SU-DHL-6 (cell line): ENCODE results near the gene NUDT4.

Source experiments
- H2AFZ ChIP-seq: fragments of 200-600 bp; sonication (generic); 2 replicates; pipeline ENCODE4 v1.6.1; 2014; ENCODE audit warnings: low read depth, mild to moderate bottlenecking, moderate library complexity, mixed read lengths, antibody characterized with exemption, low read length; ENCODE audit not compliant: severe bottlenecking
- H3F3A ChIP-seq: fragments of 200-600 bp; shearing (Covaris generic); 2 replicates; pipeline ENCODE4 v1.6.0; 2016; ENCODE audit warnings: antibody characterized with exemption, mild to moderate bottlenecking; ENCODE audit not compliant: insufficient read depth
- H3K27ac ChIP-seq: fragments of 200-600 bp; sonication (generic); 2 replicates; pipeline ENCODE4 v1.5.1; 2016; ENCODE audit warnings: low read depth, mild to moderate bottlenecking, low read length, moderate library complexity, mixed read lengths
- H3K27me3 ChIP-seq: fragments of 200-600 bp; sonication (generic), shearing (Covaris generic); 2 replicates; pipeline ENCODE4 v1.6.0; 2014; ENCODE audit warnings: mild to moderate bottlenecking, low read length
- H3K36me3 ChIP-seq: fragments of 200-600 bp; sonication (generic); 2 replicates; pipeline ENCODE4 v1.6.1; 2014; ENCODE audit warnings: mild to moderate bottlenecking, low read length, mixed read lengths
- H3K4me2 ChIP-seq: fragments of 300-600, 200-600 bp; shearing (Covaris generic), sonication (generic); 2 replicates; pipeline ENCODE4 v1.6.0; 2014; ENCODE audit warnings: low read length, low read depth, mild to moderate bottlenecking; ENCODE audit not compliant: poor library complexity, severe bottlenecking
- H3K4me3 ChIP-seq: fragments of 200-600 bp; sonication (generic); 2 replicates; pipeline ENCODE4 v1.5.1; 2014; ENCODE audit warnings: antibody characterized with exemption, low read length, mild to moderate bottlenecking, mixed read lengths; ENCODE audit not compliant: insufficient read depth, poor library complexity, severe bottlenecking
- H3K79me2 ChIP-seq: fragments of 200-600 bp; sonication (generic); 2 replicates; pipeline ENCODE4 v1.6.1; 2014; ENCODE audit warnings: mild to moderate bottlenecking, low read length, moderate library complexity; ENCODE audit not compliant: insufficient read depth
- H3K9ac ChIP-seq: fragments of 200-600 bp; sonication (generic); 2 replicates; pipeline ENCODE4 v1.7.0; 2014; ENCODE audit warnings: mild to moderate bottlenecking, low read length
- H3K9me2 ChIP-seq: fragments of 200-600 bp; sonication (generic); replicated peaks from 2 replicates; pipeline ENCODE4 v1.6.1; 2014; ENCODE audit warnings: low read length; ENCODE audit not compliant: insufficient read depth
- H3K9me3 ChIP-seq: fragments of 200-600 bp; sonication (generic); 2 replicates; pipeline ENCODE4 v1.6.1; 2014; ENCODE audit warnings: low read length, mixed read lengths; ENCODE audit not compliant: insufficient read depth
- H4K20me1 ChIP-seq: fragments of 200-600 bp; sonication (generic); 2 replicates; pipeline ENCODE4 v1.6.1; 2014; ENCODE audit warnings: low read depth, mild to moderate bottlenecking, antibody characterized with exemption, low read length, moderate library complexity, mixed read lengths
- EZH2phosphoT487 ChIP-seq: fragments of 200-600 bp; sonication (generic), shearing (Covaris generic); conservative IDR thresholded peaks from 2 replicates; pipeline ENCODE4 v1.6.1; 2018; ENCODE audit warnings: mild to moderate bottlenecking, antibody characterized with exemption, low read length, moderate library complexity, mixed read lengths
- TF ChIP-seq, protein P1 (sequence below): fragments of 200-600 bp; sonication (generic); IDR thresholded peaks from one replicate; pipeline ENCODE4 v1.5.1; 2017; ENCODE audit warnings: antibody characterized with exemption, mild to moderate bottlenecking, low read length, moderate library complexity; ENCODE audit not compliant: insufficient read depth, poor library complexity, severe bottlenecking

NUDT4 gene

GRCh38 chr12:93377252-93378195 lies at the start of gene NUDT4:
Gene NUDT4 (plus strand): TSS chr12:93377925. CDS start chr12:93378323, 398 bp downstream.
- Histone ChIP-seq H3K27ac (peak within 1 kb of the TSS; percentile 46), H2AFZ (peak within 1 kb of the TSS; percentile 87), H3K9me3 (no peaks in the 10 kb centered on the region), H3K4me3 (peak within 1 kb of the TSS; percentile 75), H4K20me1 (peaks cover 12% of the 10 kb centered on the region; the same call in 1 of the 2 replicates), H3F3A (no peaks in the 10 kb centered on the region), H3K9me2 (no peaks in the 10 kb centered on the region), H3K79me2 (peaks cover 42% of the 10 kb centered on the region), H3K36me3 (no peaks in the 10 kb centered on the region), H3K4me2 (peak within 1 kb of the TSS; percentile 69), H3K27me3 (no peaks in the 10 kb centered on the region), H3K9ac (peak within 1 kb of the TSS; percentile 66)
- TF ChIP-seq, protein P1, sequence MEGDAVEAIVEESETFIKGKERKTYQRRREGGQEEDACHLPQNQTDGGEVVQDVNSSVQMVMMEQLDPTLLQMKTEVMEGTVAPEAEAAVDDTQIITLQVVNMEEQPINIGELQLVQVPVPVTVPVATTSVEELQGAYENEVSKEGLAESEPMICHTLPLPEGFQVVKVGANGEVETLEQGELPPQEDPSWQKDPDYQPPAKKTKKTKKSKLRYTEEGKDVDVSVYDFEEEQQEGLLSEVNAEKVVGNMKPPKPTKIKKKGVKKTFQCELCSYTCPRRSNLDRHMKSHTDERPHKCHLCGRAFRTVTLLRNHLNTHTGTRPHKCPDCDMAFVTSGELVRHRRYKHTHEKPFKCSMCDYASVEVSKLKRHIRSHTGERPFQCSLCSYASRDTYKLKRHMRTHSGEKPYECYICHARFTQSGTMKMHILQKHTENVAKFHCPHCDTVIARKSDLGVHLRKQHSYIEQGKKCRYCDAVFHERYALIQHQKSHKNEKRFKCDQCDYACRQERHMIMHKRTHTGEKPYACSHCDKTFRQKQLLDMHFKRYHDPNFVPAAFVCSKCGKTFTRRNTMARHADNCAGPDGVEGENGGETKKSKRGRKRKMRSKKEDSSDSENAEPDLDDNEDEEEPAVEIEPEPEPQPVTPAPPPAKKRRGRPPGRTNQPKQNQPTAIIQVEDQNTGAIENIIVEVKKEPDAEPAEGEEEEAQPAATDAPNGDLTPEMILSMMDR: no peak
- no peak for TF ChIP-seq EZH2phosphoT487

DNA sequence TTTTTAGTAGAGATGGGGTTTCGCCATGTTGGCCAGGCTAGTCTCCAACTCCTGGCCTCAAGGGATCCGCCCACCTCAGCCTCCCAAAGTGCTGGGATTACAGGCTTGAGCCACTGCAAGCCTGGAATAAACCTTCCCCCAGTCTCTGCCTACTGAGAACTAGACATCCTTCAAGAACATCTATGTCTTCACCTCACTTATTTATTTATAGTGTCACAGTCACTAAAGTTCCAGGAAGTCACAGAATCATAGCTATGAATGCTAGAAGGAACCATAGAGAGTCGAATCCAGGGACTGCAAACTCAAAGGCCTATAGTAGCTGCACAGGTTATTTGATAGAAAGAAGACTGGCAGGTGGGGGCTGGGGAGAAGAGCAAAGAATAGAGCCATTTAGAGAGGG lies 44.7 kb upstream of the NUDT4 start:
- no peaks in the 10 kb centered on the region for H3K9me2 ChIP-seq
- no peaks in the 10 kb centered on the region for H3K27me3 ChIP-seq
- H3K9ac ChIP-seq: no peak overlapping the region
- H3K36me3 ChIP-seq: no peaks in the 10 kb centered on the region
- no peaks in the 10 kb centered on the region for H4K20me1 ChIP-seq
- no peaks in the 10 kb centered on the region for H3F3A ChIP-seq
- no peak overlapping the region for H3K4me2 ChIP-seq
- no peak overlapping the region for H3K27ac ChIP-seq
- no peak overlapping the region for H3K4me3 ChIP-seq
- no peaks in the 10 kb centered on the region for H3K9me3 ChIP-seq
- no peaks in the 10 kb centered on the region for H3K79me2 ChIP-seq
- H2AFZ ChIP-seq: no peak overlapping the region
- TF ChIP-seq EZH2phosphoT487: no peak
- TF ChIP-seq, protein P1: no peak

- TF ChIP-seq, protein P1: no peak
- no peak for TF ChIP-seq EZH2phosphoT487
- H3K79me2 ChIP-seq: no peaks in the 10 kb centered on the region
- no peaks in the 10 kb centered on the region for H3F3A ChIP-seq
- H3K36me3 ChIP-seq: no peaks in the 10 kb centered on the region
- H3K9me3 ChIP-seq: no peaks in the 10 kb centered on the region
- no peak overlapping the region for H3K27ac ChIP-seq
- H2AFZ ChIP-seq: no peak overlapping the region
- H3K9ac ChIP-seq: no peak overlapping the region
- H3K4me2 ChIP-seq: no peak overlapping the region
- no peak overlapping the region for H3K4me3 ChIP-seq
- no peaks in the 10 kb centered on the region for H4K20me1 ChIP-seq
- H3K27me3 ChIP-seq: no peaks in the 10 kb centered on the region
- H3K9me2 ChIP-seq: no peaks in the 10 kb centered on the region
Observed at GRCh38 chr12:93333828-93334227, 43.9 kb upstream of the NUDT4 start.
